Activated CD4-positive, alpha-beta memory T cell treated with anti-CD3 and anti-CD28 coated beads for 36 hours (primary cell): ENCODE measurements around the gene RASGEF1C. TPM values are rescaled to one million over a fixed set of nuclear protein-coding genes. Genes with fewer than 3 reads are reported as not detected.
"Not testable (repeated sequence)": the region's sequence is repeated elsewhere in the genome, so short reads cannot be mapped to it uniquely, and the experiment has no call there.

Experiments used
- CTCF ChIA-PET: fragments of 350-600 bp; sonication (Branson Sonifier 250); formaldehyde crosslinking; loops from one replicate; lab custom pipeline; 2021; ENCODE audit warnings: antibody characterized with exemption, inconsistent platforms; lab: Charles Lee
- POLR2A ChIA-PET: fragments of 350-600 bp; sonication (Branson Sonifier 250); formaldehyde crosslinking; loops from one replicate; lab custom pipeline; 2021; ENCODE audit warnings: antibody characterized with exemption; lab: Charles Lee
- DNase-seq: peaks from one replicate; pipeline ENCODE4 v3.0.0-alpha.2; 2020
- H3K27ac Mint-ChIP-seq: one replicate; pipeline ENCODE4 v1.8.0; 2021; ENCODE audit warnings: mixed read lengths
- H3K27me3 Mint-ChIP-seq: one replicate; pipeline ENCODE4 v1.8.0; 2021; ENCODE audit warnings: mixed read lengths
- H3K36me3 Mint-ChIP-seq: one replicate; pipeline ENCODE4 v1.8.0; 2021; ENCODE audit warnings: mixed read lengths
- H3K4me1 Mint-ChIP-seq: one replicate; pipeline ENCODE4 v1.8.0; 2021; ENCODE audit warnings: low read depth, mixed read lengths
- H3K4me3 Mint-ChIP-seq: one replicate; pipeline ENCODE4 v1.8.0; 2021; ENCODE audit warnings: mild to moderate bottlenecking, mixed read lengths
- H3K9me3 Mint-ChIP-seq: one replicate; pipeline ENCODE4 v1.8.0; 2021; ENCODE audit warnings: mixed read lengths
- intact Hi-C: fragments of 100-400 bp; cut with micrococcal nuclease; formaldehyde crosslinking; loops from one replicate; pipeline ENCODE4 v1.15.1; 2023
- total RNA-seq, 2 experiments: library from RNA; stranded (reverse); gene quantifications; one replicate each; pipeline ENCODE4 v1.2.3, GENCODE V29; 2021

Gene RASGEF1C
- total RNA-seq, 2 experiments from 2014 or later = not detected

DNA sequence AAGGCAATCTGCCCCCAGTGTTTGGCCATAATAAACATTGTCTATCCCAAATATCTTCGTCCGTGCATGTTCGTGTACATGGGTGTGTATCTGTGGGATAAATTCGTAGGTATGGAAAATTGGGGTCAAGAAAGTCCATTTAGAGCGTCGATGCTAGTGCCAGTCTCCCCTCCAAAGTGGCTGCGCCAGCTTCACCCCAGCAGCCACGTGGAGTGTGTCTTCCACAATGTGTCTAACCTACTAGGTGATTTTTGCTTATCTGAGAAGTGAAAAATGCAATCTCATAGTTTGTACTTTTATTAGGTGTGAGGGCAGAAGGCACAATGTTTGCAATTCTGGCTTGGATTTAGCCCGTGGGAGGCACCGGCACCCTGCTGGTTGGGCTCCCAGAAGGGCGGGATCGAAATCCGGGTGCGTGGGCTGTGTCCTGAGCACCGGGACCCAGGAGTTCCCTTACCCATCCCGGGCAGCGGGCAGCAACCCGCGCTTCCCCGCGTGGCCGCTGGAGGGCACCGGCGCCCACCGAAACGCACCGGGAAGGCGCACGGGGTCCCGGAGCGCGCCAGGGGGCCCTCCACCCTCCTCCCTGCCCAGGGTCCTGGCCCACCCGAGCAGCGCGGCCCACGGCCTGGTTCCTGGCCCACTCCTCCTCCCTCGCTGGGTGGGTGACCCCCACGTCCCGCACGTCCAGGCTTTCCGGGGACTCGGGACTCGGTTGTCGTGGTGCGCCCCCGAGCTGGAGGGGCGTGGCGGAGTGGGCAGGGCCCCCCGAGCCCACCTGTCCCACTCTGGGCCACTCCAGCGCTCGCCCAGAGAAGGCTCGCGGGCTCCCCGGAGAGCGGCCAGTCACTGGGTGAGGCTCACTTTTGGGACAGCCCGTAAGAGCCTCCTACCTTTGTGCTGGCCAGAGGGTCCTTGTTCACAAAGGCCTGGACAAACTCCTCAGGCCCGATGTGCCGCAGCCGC lies 82.0 kb downstream of the RASGEF1C start:
- H3K27me3 Mint-ChIP-seq = no peaks in the 10 kb centered on the region
- no peak overlapping the region for H3K4me3 Mint-ChIP-seq
- no peaks in the 10 kb centered on the region for H3K36me3 Mint-ChIP-seq
- POLR2A ChIA-PET = no interaction called here
- no peaks in the 10 kb centered on the region for H3K4me1 Mint-ChIP-seq
- CTCF ChIA-PET = interaction anchor here (1.1 to 1.9 kb wide), 2 partner anchors 82 to 202 kb away, joined by 4 to 5 read pairs; partner anchors contain the start of gene RASGEF1C
- H3K27ac Mint-ChIP-seq = no peak overlapping the region
- DNase-seq = peak; percentile 40
- intact Hi-C loops = loop anchor here (5.0 kb wide), 1 partner anchor 85 kb away; no protein-coding TSS in a partner anchor
- H3K9me3 Mint-ChIP-seq = no peaks in the 10 kb centered on the region

DNA sequence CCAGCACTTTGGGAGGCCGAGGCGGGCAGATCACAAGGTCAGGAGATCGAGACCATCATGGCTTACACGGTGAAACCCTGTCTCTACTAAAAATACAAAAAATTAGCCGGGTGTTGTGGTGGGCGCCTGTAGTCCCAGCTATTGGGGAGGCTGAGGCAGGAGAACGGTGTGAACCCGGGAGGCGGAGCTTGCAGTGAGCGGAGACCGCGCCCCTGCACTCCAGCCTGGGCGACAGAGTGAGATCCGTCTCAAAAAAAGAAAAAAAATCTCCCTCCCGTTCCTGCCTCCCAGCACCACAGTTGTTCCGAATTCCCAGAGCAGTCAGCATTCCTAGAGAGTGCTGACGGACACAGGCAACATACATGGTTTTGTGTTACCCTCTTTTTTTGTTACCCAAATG lies 82.9 kb downstream of the RASGEF1C start:
- H3K27me3 Mint-ChIP-seq, H3K9me3 Mint-ChIP-seq, DNase-seq, POLR2A ChIA-PET, H3K4me3 Mint-ChIP-seq, H3K4me1 Mint-ChIP-seq, H3K27ac Mint-ChIP-seq, H3K36me3 Mint-ChIP-seq: not testable (repeated sequence)
- intact Hi-C loops = loop anchor here (5.0 kb wide), 1 partner anchor 86 kb away; no protein-coding TSS in a partner anchor
- CTCF ChIA-PET = interaction anchor here (1.1 kb wide), 1 partner anchor 83 kb away, joined by 4 read pairs; the partner anchor contains the start of gene RASGEF1C

DNA sequence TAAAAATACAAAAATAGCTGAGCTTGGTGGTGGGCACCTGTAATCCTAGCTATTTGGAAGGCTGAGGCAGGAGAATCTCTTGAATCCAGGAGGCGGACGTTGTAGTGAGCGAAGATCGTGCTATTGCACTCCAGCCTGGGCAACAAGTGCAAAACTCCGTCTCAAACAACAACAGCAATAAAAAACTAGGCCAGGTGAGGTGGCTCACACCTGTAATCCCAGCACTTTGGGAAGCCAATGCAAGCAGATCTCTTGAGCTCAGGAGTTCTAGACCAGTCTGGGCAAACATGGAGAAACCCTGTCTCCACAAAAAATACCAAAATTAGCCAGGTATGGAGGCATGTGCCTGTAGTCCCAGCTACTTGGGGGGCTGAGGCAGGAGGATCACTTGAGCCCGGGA lies 84.3 kb downstream of the RASGEF1C start:
- H3K4me1 Mint-ChIP-seq, H3K9me3 Mint-ChIP-seq, POLR2A ChIA-PET, DNase-seq, H3K27me3 Mint-ChIP-seq, H3K4me3 Mint-ChIP-seq, H3K27ac Mint-ChIP-seq, H3K36me3 Mint-ChIP-seq: not testable (repeated sequence)
- intact Hi-C loops = loop anchor here (5.0 kb wide), 1 partner anchor 88 kb away; no protein-coding TSS in a partner anchor
- CTCF ChIA-PET = interaction anchor here (0.6 to 1.7 kb wide), 3 partner anchors 84 to 246 kb away, joined by 3 to 8 read pairs (median 3); partner anchors contain the start of gene RASGEF1C

DNA sequence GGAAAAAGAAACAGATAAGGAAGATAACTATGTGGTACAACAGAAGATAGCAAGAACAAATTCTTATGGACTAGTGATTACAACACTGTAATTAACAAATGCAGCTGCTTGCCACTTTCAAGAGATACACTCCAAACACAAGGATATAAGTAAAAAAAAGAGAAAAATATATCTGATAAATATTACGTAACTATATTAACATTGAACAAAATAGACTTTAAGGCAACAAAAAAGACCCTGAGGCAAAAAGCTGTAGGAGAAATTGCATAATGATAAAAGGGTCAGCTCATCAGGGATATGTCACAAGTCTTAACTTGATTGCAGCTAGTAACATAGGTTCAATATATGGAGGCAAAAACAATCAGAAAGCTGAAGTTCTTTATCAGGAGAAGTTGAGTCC lies 86.1 kb downstream of the RASGEF1C start:
- DNase-seq = no peak
- Mint-ChIP-seq H3K4me1 (no peaks in the 10 kb centered on the region), H3K27ac (no peak overlapping the region), H3K9me3 (no peaks in the 10 kb centered on the region), H3K36me3 (no peaks in the 10 kb centered on the region), H3K4me3 (no peak overlapping the region), H3K27me3 (no peaks in the 10 kb centered on the region)
- ChIA-PET CTCF (interaction anchor here (1.3 to 1.5 kb wide), 2 partner anchors 9 to 193 kb away, joined by 3 to 9 read pairs; no protein-coding TSS in a partner anchor), POLR2A (no interaction called here)
- intact Hi-C loops = no loop called here

DNA sequence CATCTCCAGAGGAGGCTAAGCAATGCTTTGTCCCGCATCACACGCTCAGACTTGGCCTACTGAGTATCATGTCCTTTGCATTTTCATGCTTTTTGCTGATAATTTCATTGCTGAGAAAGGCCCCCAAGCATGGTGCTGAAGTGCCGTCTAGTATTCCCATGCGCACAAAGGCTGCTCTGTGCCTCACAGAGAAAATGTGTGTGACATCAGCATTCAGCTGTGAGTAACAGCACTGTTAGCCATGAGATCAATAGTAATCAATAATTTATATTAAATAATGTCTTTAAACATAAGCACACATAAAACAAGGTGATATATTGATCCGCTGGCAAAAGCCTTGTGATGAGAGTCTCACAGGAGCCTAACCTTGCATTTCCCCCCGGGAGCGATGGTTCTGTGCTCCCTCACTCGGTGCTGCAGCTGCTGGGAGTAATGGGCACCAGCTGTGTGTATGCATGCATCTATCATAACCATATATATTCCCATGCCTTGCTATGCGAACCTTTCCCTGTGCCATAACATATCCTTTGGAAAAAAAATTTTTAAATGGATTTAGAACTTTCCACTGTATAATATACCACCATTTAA lies 87.1 kb downstream of the RASGEF1C start:
- CTCF ChIA-PET = interaction anchor here (1.3 to 1.5 kb wide), 2 partner anchors 10 to 194 kb away, joined by 3 to 9 read pairs; no protein-coding TSS in a partner anchor
- intact Hi-C loops = no loop called here
- no peak overlapping the region for H3K27ac Mint-ChIP-seq
- no peak overlapping the region for H3K4me3 Mint-ChIP-seq
- no peak for DNase-seq
- no peaks in the 10 kb centered on the region for H3K9me3 Mint-ChIP-seq
- POLR2A ChIA-PET = no interaction called here
- no peaks in the 10 kb centered on the region for H3K27me3 Mint-ChIP-seq
- H3K4me1 Mint-ChIP-seq = no peaks in the 10 kb centered on the region
- no peaks in the 10 kb centered on the region for H3K36me3 Mint-ChIP-seq

DNA sequence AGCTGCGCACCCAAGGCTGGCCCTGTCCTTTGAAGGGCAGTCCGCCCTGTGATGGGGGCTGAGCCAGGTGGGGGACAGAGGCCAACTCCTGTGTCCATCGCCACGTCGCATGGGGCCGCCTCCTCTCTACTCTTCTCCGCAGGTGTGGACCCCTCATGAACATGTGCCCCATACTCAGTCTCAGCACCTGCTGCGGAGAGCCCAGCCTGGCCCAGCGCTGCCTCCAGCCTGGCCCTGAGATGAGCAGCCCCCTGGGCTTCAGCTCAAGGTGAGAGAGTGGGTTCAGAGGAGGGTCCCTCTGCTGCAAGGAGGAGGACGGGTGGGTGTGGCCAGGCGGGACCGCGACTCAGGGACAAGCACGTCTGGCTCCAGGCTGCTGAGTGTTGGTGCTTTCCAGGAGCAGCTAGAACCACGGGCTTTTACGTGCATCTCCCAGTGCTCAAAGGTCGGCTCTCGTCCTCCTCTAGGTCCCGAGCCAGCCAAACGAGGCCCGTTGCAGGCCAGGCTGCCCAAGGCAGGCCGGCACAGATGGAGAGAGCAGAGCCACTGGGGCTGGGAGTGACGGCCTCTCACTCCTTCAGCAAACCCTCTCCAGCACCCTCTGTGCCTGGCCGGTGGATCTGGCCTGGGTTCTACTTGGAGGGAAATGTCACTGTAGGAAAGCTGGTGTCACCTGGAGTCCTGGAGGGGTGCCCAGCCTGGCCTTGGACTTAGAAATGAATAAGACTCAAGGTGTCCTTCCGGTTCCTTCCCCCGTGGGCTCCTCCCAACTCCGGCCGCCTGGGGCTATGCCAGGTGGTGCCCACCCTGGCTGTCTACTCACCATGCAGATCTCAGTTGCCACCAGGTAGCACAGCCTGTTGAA lies 88.5 kb downstream of the RASGEF1C start:
- H3K4me1 Mint-ChIP-seq = no peaks in the 10 kb centered on the region
- no peaks in the 10 kb centered on the region for H3K9me3 Mint-ChIP-seq
- no peak overlapping the region for H3K27ac Mint-ChIP-seq
- intact Hi-C loops = no loop called here
- H3K4me3 Mint-ChIP-seq = no peak overlapping the region
- CTCF ChIA-PET = no interaction called here
- H3K36me3 Mint-ChIP-seq = no peaks in the 10 kb centered on the region
- H3K27me3 Mint-ChIP-seq = no peaks in the 10 kb centered on the region
- POLR2A ChIA-PET = no interaction called here
- no peak for DNase-seq

DNA sequence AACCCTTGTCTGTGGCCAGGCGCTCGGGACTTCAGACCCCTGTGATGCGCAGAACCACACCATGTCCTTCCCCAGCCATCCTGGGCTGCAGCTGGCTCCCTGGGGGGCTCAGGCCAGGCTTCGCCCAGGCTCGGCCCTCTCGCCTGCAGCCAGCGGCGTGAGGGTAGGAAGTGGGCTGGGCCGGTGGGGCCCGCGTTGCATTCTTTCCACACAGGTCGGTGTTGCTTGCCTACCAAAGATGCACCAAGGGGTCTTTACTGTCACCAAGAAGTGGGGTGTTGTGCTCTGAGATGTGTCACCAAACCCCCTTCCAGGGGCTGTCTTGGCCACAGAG lies 89.1 kb downstream of the RASGEF1C start:
- ChIA-PET POLR2A (no interaction called here), CTCF (no interaction called here)
- Mint-ChIP-seq H3K4me1 (no peaks in the 10 kb centered on the region), H3K4me3 (no peak overlapping the region), H3K9me3 (no peaks in the 10 kb centered on the region), H3K27me3 (no peaks in the 10 kb centered on the region), H3K36me3 (no peaks in the 10 kb centered on the region), H3K27ac (no peak overlapping the region)
- intact Hi-C loops = no loop called here
- peak; percentile 6 for DNase-seq

DNA sequence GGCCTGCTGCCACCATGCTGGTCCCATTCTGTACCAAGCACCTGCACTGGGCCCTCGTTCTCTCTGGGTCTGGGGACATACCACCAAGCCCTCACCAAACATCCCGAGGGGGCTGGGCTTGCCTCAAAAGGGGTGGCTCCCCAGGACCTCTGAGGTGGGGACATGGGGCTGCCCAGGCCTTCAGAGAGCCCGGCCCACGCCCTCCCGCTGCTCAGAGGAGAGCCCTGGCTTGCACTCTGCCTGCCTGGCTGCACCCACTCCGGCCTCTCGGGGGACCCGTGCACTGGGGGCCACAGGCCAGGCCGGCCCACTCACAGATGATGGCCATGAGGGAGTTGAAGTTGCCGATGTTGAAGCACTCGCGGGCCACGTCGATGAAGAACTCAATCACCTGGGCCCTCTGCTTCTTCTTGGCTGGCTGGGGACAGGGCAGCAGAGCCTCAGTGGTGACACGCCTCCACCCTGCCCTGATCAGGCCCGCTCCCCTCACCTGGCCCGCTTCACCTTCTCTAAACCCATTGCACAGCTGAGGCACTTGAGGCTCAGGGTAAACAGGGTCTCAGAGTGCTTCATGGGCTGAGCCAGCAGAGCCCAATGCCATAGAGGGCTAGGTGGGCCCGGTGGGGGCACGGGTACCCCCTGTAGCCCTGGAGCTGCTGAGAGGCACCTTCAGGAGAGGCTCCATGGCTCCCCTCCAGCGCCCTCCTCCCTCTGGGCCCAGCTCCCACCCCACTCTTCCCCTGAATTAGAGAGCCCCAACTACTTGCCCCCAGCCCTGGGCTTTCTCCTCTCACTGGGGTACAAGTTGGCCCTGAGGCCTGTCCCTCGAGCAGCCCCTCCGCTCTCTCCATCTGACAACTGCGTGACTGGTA lies 89.7 kb downstream of the RASGEF1C start:
- intact Hi-C loops = no loop called here
- H3K27ac Mint-ChIP-seq = no peak overlapping the region
- DNase-seq = peak; percentile 6
- no peaks in the 10 kb centered on the region for H3K9me3 Mint-ChIP-seq
- H3K4me3 Mint-ChIP-seq = no peak overlapping the region
- H3K4me1 Mint-ChIP-seq = no peaks in the 10 kb centered on the region
- POLR2A ChIA-PET = no interaction called here
- H3K27me3 Mint-ChIP-seq = no peaks in the 10 kb centered on the region
- CTCF ChIA-PET = no interaction called here
- no peaks in the 10 kb centered on the region for H3K36me3 Mint-ChIP-seq

DNA sequence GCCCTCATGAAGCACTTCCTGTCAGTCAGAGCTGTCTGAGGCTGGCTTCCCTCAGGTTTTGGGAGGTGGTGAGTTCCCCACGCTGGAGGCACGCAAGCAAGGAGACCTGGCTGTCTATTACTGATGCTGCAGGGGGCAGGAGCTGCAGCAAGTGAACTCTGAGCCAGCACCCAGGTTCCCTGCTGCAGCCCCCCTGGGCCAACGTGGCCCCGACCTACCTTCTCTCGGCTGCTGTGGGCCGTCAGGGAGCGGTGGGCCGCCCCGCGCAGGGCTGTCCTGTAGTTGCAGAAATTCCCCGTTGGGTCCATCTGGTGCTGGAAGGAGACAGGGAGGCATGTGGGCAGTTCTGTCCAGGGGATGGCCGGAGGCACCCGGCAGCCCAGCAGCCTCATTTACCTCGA lies 90.6 kb downstream of the RASGEF1C start:
- H3K36me3 Mint-ChIP-seq = no peaks in the 10 kb centered on the region
- no peaks in the 10 kb centered on the region for H3K27me3 Mint-ChIP-seq
- no peak for DNase-seq
- intact Hi-C loops = no loop called here
- H3K4me1 Mint-ChIP-seq = no peaks in the 10 kb centered on the region
- ChIA-PET CTCF (no interaction called here), POLR2A (no interaction called here)
- no peak overlapping the region for H3K27ac Mint-ChIP-seq
- no peak overlapping the region for H3K4me3 Mint-ChIP-seq
- H3K9me3 Mint-ChIP-seq = no peaks in the 10 kb centered on the region

DNA sequence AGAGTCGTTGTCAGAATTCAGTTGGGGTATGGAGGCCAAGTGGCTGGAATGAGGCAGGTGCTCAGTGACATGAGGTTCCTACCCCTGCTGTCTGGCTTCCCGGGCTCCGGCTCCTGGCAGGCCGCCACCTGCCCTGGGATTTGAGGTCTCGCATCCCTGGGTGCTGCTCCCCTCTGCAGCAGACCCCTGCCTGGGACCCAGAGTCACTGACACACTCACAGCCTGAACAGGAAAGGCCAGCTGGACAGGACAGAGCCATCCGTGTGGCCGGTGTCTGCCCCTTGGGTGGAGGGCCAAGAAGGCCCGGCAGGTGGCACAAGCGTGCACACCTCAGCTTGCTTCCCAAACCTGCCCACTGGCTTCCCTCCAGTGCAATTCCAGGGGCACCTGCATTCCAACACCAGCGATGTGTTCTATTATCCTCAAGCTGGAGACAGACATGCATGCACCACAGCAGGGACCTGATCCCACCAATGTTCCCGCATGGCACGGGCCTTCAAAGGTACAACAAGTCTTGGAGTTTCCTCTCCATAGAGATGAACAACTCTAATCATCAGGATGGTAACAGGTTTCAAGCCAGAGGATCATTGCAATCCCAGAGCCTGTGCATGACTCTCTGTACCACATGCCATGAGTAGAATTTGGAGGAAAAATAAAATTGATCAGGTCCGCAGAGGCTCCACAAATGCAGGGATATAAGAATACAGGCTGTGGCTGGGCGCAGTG lies 91.8 kb downstream of the RASGEF1C start:
- no peaks in the 10 kb centered on the region for H3K36me3 Mint-ChIP-seq
- intact Hi-C loops = no loop called here
- CTCF ChIA-PET = no interaction called here
- DNase-seq = no peak
- H3K27me3 Mint-ChIP-seq = peaks cover 4% of the 10 kb centered on the region
- H3K27ac Mint-ChIP-seq = no peak overlapping the region
- no peak overlapping the region for H3K4me3 Mint-ChIP-seq
- no peaks in the 10 kb centered on the region for H3K9me3 Mint-ChIP-seq
- H3K4me1 Mint-ChIP-seq = no peaks in the 10 kb centered on the region
- POLR2A ChIA-PET = no interaction called here
